ENCODE measurements around the gene BIN2. TPM values are rescaled to one million over a fixed set of nuclear protein-coding genes. Genes with fewer than 3 reads are reported as not detected.
A peak's percentile ranks its signal among the peaks of the same experiment; 100 is the strongest.

The BIN2 gene
- total and polyA plus RNA-seq, 9 of the 15 experiments (the other 6 are each of a cell fraction or from before 2014, with no cell fraction given): 0.04 to 0.39 (median 0.25) TPM; not detected in 1

DNA sequence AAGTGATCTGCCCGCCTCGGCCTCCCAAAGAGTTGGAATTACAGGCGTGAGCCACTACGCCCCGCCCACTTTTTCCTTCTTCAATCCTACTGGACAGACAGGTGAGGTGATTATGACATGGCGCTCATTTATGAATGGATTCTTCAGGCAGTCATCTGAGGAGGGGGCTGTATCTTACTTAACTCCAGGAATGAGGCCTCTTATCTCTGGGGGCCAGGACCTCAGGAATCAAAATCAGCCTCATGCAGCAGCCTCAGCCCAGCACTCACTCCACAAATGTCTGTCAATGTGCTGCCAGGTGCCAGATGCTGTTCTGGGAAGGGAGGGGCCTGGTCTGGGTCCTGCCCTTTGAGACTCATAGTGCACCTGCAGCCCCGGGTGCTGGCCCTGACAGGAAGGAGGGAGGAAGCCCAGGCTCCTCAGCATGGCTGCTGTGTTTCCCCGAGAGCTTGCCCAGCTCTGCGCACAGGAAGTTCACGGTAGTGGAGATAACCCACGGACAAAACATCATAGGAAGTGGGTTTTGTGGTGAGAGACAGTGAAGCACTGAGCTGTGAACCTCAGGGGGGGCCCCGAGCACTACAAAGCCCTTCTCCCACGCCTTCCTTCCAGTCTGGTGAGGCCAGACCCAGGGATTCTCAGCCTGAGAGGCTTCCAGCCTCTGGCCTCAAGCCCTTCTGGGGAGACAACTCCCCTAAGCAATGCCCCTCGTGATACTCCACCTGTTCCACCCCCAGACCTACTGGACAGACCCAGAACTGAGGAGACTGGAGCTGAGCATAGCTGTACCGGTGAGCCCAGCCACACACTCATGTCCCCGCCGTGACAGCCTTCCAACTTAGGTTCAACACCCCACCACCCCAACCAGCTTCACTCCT lies 44.9 kb upstream of the BIN2 start (continued):
- no peak for TF ChIP-seq POLR2H (tag; IDR thresholded peaks at IDR 0.05; ENCODE audit: low read depth)
- TF ChIP-seq MEIS2 (IDR thresholded peaks at IDR 0.05; ENCODE audit: partially characterized antibody): peak; percentile 85
- TF ChIP-seq GATA2 (CRISPR knock-in tag; IDR thresholded peaks at IDR 0.05): peak; percentile 95
- no peak for TF ChIP-seq MEF2A (IDR thresholded peaks at IDR 0.05; ENCODE audit: control insufficient read depth, low read depth, low read length)
- no peak for TF ChIP-seq MLX (CRISPR knock-in tag; conservative IDR thresholded peaks at IDR 0.05)
- TF ChIP-seq FOXJ3 (CRISPR knock-in tag; IDR thresholded peaks at IDR 0.05): no peak
- TF ChIP-seq, protein P1, sequence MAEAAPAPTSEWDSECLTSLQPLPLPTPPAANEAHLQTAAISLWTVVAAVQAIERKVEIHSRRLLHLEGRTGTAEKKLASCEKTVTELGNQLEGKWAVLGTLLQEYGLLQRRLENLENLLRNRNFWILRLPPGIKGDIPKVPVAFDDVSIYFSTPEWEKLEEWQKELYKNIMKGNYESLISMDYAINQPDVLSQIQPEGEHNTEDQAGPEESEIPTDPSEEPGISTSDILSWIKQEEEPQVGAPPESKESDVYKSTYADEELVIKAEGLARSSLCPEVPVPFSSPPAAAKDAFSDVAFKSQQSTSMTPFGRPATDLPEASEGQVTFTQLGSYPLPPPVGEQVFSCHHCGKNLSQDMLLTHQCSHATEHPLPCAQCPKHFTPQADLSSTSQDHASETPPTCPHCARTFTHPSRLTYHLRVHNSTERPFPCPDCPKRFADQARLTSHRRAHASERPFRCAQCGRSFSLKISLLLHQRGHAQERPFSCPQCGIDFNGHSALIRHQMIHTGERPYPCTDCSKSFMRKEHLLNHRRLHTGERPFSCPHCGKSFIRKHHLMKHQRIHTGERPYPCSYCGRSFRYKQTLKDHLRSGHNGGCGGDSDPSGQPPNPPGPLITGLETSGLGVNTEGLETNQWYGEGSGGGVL (CRISPR knock-in tag; IDR thresholded peaks at IDR 0.05): no peak
- no peak for TF ChIP-seq SAFB (IDR thresholded peaks at IDR 0.05; ENCODE audit: borderline replicate concordance, low read depth, low read length)
- no peak for TF ChIP-seq PHTF2 (CRISPR knock-in tag; IDR thresholded peaks at IDR 0.05)
- no peak for TF ChIP-seq ADNP (tag; IDR thresholded peaks at IDR 0.05)
- TF ChIP-seq LCOR (CRISPR knock-in tag; IDR thresholded peaks at IDR 0.05): no peak
- TF ChIP-seq PTRF (tag; IDR thresholded peaks at IDR 0.05): no peak
- no peak for TF ChIP-seq ZFX (CRISPR knock-in tag; IDR thresholded peaks at IDR 0.05)
- no peak for TF ChIP-seq BDP1 (IDR thresholded peaks at IDR 0.05; ENCODE audit: insufficient read depth, insufficient read length)
- no peak for TF ChIP-seq WHSC1 (IDR thresholded peaks at IDR 0.05; ENCODE audit: low read length)
- no peak for TF ChIP-seq SRSF1 (IDR thresholded peaks at IDR 0.05; ENCODE audit: low read depth, low read length)
- no peak for TF ChIP-seq TBP (optimal IDR thresholded peaks at IDR 0.05; ENCODE audit: low read depth, low read length)
- TF ChIP-seq SMARCA5 (IDR thresholded peaks at IDR 0.05): no peak
- no peak for TF ChIP-seq ZBTB9 (CRISPR knock-in tag; IDR thresholded peaks at IDR 0.05)
- peak; percentile 78; the same call in 1 of the 2 replicates for TF ChIP-seq HLTF (IDR thresholded peaks at IDR 0.05)
- TF ChIP-seq ZNF668 (CRISPR knock-in tag; IDR thresholded peaks at IDR 0.05): no peak
- peak; percentile 74 for TF ChIP-seq EP300 (IDR thresholded peaks at IDR 0.05; ENCODE audit: low read length)
- no peak for TF ChIP-seq ZBTB43 (CRISPR knock-in tag; IDR thresholded peaks at IDR 0.05)

All from K562 (cell line).